Epithelial cell of esophagus (primary cell): ENCODE results near the gene C9orf50.

Source experiments
- DNase-seq: peaks from one replicate; pipeline ENCODE4 v3.0.0; 2010; ENCODE audit warnings: low read depth
- H3K4me3 ChIP-seq: 2 replicates; pipeline ENCODE4 v1.5.1; 2011; ENCODE audit warnings: mild to moderate bottlenecking, low read length, control low read depth
- CTCF ChIP-seq: IDR thresholded peaks from 2 replicates; pipeline ENCODE4 v1.5.1; 2011; ENCODE audit warnings: low read depth, mild to moderate bottlenecking, low read length, control low read depth, inconsistent platforms; ENCODE audit not compliant: insufficient read depth; ENCODE audit errors: missing control alignments

The C9orf50 gene

GRCh38 chr9:129602598-129603415, 18.1 kb downstream of the C9orf50 start:
- H3K4me3 ChIP-seq, result no peak overlapping the region
- no peak for TF ChIP-seq CTCF
- DNase-seq, result no peak

DNA sequence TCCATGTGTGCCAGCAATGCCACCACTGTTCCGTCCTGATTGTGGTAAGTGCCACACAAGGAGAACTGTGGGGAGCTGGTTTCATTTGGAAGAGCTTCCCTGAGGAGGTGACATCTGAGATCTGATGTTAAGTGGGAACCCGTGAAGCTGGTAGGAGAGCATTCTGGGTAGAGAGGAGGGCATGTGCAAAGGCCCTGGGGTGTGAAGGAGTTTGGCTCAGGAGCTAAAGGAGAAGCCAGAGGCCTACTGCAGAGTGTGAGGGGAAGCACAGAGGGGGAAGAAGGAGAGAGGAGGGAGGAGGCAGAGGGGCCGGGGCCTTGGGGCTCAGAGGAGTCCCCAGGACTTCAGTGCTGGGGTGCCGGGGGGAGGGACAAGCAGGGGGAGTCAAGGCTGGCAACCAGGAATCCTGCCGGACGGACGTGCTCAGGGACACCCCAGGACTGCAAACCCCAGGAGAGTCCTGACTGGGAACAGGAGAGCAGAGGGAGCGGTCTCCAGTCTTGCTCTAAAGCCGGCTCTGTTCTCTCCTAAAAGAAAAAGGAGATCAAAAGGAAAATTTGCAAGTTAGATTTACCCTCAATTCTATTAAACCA, 19.7 kb downstream of the C9orf50 start:
- no peak for DNase-seq
- H3K4me3 ChIP-seq, result no peak overlapping the region
- TF ChIP-seq CTCF, result no peak

- no peak for TF ChIP-seq CTCF
- DNase-seq, result no peak
- H3K4me3 ChIP-seq, result no peak overlapping the region
Observed at GRCh38 chr9:129598089-129598596, 22.8 kb downstream of the C9orf50 start.

- no peak for TF ChIP-seq CTCF
- DNase-seq, result peak; percentile 38
- peak overlapping the region; percentile 31 for H3K4me3 ChIP-seq
Observed at GRCh38 chr9:129597355-129598088, 23.4 kb downstream of the C9orf50 start.

GRCh38 chr9:129596541-129597331, 24.2 kb downstream of the C9orf50 start:
- H3K4me3 ChIP-seq, result peak overlapping the region; percentile 16
- TF ChIP-seq CTCF, result no peak
- peak; percentile 38 for DNase-seq

DNA sequence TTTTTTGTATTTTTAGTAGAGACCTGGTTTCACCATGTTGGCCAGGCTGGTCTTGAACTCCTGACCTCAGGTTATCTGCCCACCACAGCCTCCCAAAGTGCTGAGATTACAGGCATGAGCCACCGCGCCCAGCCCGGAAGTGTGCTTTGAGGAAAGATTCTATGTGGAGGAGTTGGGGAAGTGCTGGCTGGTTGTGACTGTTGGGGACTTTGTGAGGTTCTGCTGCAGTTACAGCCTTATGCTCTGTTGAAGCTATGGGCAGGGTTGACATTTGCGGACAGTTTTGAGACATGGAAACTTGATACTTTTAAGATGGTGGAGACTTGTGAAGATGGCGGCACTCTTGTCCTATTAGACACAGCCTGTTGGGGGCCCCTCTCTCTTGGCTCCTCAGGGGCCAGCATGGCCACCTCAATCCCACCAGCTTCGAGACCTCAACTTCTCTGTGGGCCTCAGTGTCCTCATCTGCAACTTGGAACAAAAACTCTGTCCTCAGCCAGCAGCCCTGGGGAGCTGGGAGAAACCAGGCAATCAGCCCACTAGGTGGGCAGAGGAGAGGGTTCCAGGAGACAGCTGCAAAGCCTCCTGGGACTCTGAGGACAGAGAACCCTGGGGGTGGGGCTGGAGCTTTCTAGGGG, 24.9 kb downstream of the C9orf50 start:
- no peak overlapping the region for H3K4me3 ChIP-seq
- no peak for TF ChIP-seq CTCF
- DNase-seq, result no peak
